GM19463 (cell line): Measurements from ENCODE around the gene GPR27.

Experiments
- ATAC-seq: cut with Tn5 transposase; IDR thresholded peaks from one replicate; pipeline ENCODE4 v1.9.1; 2021; ENCODE audit warnings: mild to moderate bottlenecking, moderate library complexity; ENCODE audit not compliant: unreplicated experiment

Gene GPR27

GRCh38 chr3:71784201-71784913 lies 30.7 kb downstream of the GPR27 start:
- ATAC-seq = no peak

GRCh38 chr3:71784914-71785531 lies 31.4 kb downstream of the GPR27 start, which contains the start of gene PROK2:
Gene PROK2 (minus strand): TSS chr3:71785148. CDS start chr3:71785052, 96 bp downstream.
- ATAC-seq = no peak

- ATAC-seq = no peak
These were observed 32.0 kb downstream of the GPR27 start for GRCh38 chr3:71785532-71786216.

DNA sequence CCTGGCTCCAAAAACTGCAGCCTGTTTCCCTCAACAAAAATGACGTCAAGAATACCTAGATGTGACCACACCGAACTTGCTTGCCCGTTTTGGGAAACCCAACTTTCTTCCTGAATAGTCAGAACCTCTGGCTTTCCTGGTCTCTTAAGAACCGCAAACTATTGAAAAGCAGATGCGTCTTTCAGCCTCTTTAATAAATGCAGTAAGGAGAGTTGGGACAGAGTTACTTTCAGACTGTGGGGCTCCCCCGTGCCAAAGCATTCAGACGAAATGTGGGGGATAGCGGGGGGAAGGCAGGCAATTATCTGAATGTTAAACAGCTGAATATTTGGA lies 32.5 kb downstream of the GPR27 start:
- no peak for ATAC-seq

GRCh38 chr3:71786551-71786950 lies 32.9 kb downstream of the GPR27 start:
- ATAC-seq = no peak

DNA sequence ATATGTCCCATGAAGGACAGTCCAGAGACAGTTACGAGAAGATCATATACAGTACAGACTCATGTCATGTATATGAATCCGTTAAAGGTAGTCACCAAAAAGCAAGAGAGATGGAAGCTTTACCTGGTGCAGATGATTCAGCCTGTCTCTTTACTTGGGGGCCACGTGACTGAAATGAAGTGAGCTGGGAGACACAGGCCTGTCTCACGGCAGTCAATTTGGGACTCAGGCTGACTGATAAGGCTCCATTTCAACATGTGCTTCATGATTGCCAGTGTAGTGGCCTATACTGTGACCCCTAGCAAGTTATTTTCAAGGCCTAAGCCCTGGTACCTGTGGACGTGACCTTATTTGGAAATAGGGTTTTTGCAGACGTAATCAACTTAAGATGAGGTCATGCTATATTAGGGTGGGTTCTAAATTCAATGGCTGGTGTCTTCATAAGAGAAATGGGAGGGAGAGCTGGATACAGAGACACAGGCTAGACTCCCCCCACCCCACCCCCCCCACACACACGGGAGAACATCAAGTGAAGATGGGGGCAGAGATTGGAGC lies 34.3 kb downstream of the GPR27 start:
- ATAC-seq = no peak

GRCh38 chr3:71789922-71790321 lies 36.3 kb downstream of the GPR27 start:
- ATAC-seq = no peak

GRCh38 chr3:71791634-71792033 lies 38.0 kb downstream of the GPR27 start:
- no peak for ATAC-seq

GRCh38 chr3:71796290-71796689 lies 42.6 kb downstream of the GPR27 start:
- no peak for ATAC-seq

DNA sequence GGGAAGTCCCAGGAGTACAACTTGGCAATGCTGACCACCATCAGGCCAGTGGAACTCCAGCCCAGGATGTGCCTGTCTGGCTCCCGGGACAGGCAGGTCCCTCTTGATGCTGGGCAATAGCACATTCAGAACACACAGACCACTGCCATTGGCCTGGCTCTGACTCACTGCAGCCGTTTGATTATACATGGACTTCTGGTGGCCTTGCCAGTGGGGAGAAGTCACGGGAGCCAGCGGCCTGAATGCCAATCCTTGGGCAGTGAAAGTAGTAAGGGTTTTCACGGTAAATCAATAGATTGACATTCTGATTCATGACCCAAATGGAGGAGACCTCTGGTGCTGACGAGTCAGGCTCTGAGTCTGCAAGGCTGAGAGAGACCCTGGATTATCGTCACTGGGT lies 43.8 kb downstream of the GPR27 start:
- ATAC-seq = no peak

DNA sequence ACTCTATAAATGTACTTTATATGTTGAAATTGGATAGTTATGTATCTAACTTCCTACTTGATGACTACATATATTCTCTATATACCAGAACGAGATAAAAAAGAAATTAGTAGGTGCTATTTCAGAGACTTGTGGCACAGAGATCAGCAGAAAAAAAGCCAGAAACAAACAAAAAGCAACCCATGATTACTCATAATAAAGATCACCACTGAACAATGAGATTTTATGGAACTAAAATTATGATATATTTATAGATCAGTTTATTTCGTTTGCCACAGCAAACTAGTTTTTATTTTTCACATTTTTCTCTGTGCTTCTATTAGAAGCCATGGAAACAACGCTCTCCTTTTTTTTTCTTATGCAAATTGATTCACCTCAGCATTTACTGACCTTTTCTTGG lies 46.4 kb downstream of the GPR27 start:
- no peak for ATAC-seq

GRCh38 chr3:71801986-71802385 lies 48.3 kb downstream of the GPR27 start:
- ATAC-seq = no peak

DNA sequence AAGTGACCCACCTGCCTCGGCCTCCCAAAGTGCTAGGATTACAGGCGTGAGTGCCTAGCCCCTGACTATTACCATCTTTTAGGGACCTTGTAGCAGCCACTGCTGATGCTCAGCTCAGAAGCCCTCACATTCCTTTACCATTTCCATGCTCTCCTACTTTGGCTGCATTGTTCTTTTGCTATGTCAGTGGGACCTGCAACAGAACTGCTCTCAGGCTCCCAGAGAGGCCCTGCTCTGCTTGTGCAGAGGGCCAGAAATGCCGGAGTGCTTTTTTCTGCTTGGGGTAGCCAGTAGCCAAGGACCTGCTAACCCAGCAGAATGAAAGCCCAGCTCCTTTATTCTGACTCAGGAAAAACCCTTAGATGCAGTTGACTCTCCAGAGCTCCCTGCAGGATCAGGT lies 49.6 kb downstream of the GPR27 start:
- ATAC-seq = no peak

GRCh38 chr3:71805199-71805598 lies 51.5 kb downstream of the GPR27 start:
- ATAC-seq = no peak

DNA sequence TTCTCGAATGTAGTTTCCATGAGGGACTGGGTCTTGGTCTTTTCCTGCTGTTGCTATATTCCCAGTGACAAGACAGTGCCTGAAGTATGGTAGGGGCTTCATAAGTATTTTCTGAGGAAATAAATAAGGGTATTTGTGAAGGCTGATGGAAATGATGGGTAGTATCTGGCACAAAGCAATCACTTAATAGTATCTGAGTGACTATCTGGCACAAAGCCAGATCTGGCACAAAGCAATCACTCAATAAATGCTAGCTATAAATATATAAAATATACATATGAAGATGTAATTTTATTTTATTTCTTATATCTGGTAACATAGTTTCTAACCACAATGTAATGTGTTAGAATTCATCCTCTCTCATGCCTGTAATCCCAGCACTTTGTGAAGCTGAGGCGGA lies 52.0 kb downstream of the GPR27 start:
- no peak for ATAC-seq
